ENCODE measurements around the gene UBTD1.

GRCh38 chr10:97463363-97464132 lies 35.2 kb upstream of the UBTD1 start:
- TF ChIP-seq CTCF (IDR thresholded peaks at IDR 0.05) (peak; percentile 73 to 81 (median 80)), EP300 (IDR thresholded peaks at IDR 0.05; ENCODE audit: low read depth) (no peak)

Data from transverse colon (tissue), 3 donors.